Tibial artery (tissue), 4 donors: ENCODE data around the gene SCGB3A2.

Source experiments
- DNase-seq, 2 donors: peaks; one replicate each; pipeline ENCODE4 v3.0.0-alpha.2; 2019
- H3K27ac ChIP-seq, 2 donors: fragments of 200-600 bp; sonication (generic) in 1 of 2; 1 replicate in 1 of 2; 2 replicates in 1 of 2; pipeline ENCODE4 v1.5.1; 2018 to 2019; ENCODE audit warnings: mild to moderate bottlenecking in 1 of 2
- H3K27me3 ChIP-seq, 2 donors: fragments of 200-600 bp; sonication (generic) in 1 of 2; one replicate each; pipeline versions ENCODE4 v1.5.1 to v1.6.0; 2016 to 2019
- H3K36me3 ChIP-seq, 3 donors: fragments of 200-600 bp; sonication (generic) in 2 of 3; one replicate each; pipeline ENCODE4 v1.5.1; 2016 to 2019; ENCODE audit warnings: mild to moderate bottlenecking in 2 of 3
- H3K4me1 ChIP-seq, 4 donors: fragments of 200-600 bp; sonication (generic) in 2 of 4; 1 replicate in 3 of 4; 2 replicates in 1 of 4; pipeline ENCODE4 v1.5.1; 2016 to 2019
- H3K4me3 ChIP-seq, 2 donors: fragments of 200-600 bp; sonication (generic) in 1 of 2; 1 replicate in 1 of 2; 2 replicates in 1 of 2; pipeline ENCODE4 v1.5.1; 2018 to 2019; ENCODE audit warnings: mild to moderate bottlenecking in 2 of 2
- H3K9me3 ChIP-seq, 3 donors: fragments of 200-600 bp; sonication (generic) in 1 of 3; one replicate each; pipeline ENCODE4 v1.5.1; 2016 to 2019
- CTCF ChIP-seq, 2 experiments: fragments of 200-600 bp in 1 of 2; fragments of 450-650 bp in 1 of 2; IDR thresholded peaks; one replicate each; pipeline ENCODE4 v1.5.1; 2017 to 2019; ENCODE audit warnings: antibody characterized with exemption in 2 of 2, mild to moderate bottlenecking in 1 of 2, moderate library complexity in 1 of 2
- intact Hi-C: fragments of 100-400 bp; cut with DNase I; formaldehyde crosslinking; loops from one replicate; pipeline ENCODE4 v1.15.0; 2023; ENCODE audit warnings: low total_unique reads

The SCGB3A2 gene

GRCh38 chr5:147856801-147857200 is 21.7 kb upstream of the SCGB3A2 start:
- H3K4me3 ChIP-seq: no peak overlapping the region
- intact Hi-C loops: no loop called here
- H3K9me3 ChIP-seq: no peaks in the 10 kb centered on the region
- no peaks in the 10 kb centered on the region for H3K27me3 ChIP-seq
- no peak overlapping the region for H3K27ac ChIP-seq
- no peak for DNase-seq
- H3K36me3 ChIP-seq: no peaks in the 10 kb centered on the region
- no peak for TF ChIP-seq CTCF (IDR thresholded peaks at IDR 0.05)
- no peaks in the 10 kb centered on the region for H3K4me1 ChIP-seq

DNA sequence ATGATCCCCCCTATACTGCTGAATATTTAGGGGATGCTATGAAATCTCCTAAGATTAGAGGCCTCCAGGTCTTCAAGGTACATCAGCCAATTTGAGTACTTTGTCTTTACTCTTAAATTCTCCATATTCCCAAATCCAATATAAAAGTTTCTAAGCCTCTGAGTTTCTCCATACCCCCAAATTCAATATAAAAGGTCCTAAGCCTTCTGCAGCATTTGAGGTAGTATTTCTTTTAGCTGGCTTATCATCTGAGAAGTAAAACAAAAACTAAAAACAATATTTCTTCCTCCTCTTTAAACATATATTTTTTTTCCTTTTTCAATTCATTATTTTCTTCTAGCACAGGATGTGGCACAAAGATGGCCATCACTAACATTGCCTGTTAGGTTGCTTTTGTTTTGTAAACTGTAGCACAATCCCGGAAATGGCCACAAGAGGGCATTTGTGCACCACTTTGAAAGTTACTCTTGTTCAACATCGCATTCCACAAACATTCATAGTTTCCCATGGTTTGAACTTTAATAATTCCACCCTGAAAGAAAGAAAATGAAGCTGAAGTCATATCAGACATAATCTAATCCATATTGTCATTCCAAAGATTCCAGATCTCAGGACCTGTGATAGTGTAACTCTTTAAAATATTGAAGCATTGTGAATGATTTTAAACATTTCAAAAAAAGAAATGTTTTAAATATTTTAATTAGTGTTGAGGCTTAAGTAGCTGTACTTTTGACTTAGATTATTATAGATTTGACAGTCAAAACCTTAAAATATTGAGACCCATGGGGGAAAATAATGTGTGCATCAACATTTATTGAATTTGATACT is 21.0 kb upstream of the SCGB3A2 start:
- H3K9me3 ChIP-seq: no peaks in the 10 kb centered on the region
- peak; percentile 69 to 73 for DNase-seq
- no peaks in the 10 kb centered on the region for H3K4me1 ChIP-seq
- peak; percentile 75 for TF ChIP-seq CTCF (IDR thresholded peaks at IDR 0.05)
- H3K27ac ChIP-seq: no peak overlapping the region
- H3K36me3 ChIP-seq: no peaks in the 10 kb centered on the region
- intact Hi-C loops: no loop called here
- no peaks in the 10 kb centered on the region for H3K27me3 ChIP-seq
- H3K4me3 ChIP-seq: no peak overlapping the region

DNA sequence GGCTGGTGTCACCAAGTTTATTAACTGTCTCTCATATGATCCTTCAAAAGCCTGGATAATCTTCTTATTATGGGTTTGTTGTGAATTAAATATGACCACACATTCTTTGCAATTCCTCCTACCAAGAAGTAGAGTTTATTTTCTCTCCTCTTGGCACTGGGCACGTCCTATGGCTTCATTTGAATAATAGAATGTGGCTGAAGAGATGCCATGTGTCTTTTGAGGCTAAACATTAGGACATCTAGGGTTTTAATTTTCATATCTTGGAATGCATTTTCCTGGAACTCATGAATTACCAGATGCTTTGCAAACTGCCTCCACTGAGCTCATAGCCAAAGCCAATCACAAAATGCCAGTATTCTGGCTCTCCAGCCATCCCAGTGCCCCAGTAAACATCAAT is 19.9 kb upstream of the SCGB3A2 start:
- Histone ChIP-seq H3K9me3 (no peaks in the 10 kb centered on the region), H3K36me3 (no peaks in the 10 kb centered on the region), H3K27ac (no peak overlapping the region), H3K27me3 (no peaks in the 10 kb centered on the region), H3K4me1 (no peaks in the 10 kb centered on the region), H3K4me3 (no peak overlapping the region)
- DNase-seq: no peak
- intact Hi-C loops: no loop called here
- TF ChIP-seq CTCF (IDR thresholded peaks at IDR 0.05): no peak

- Histone ChIP-seq H3K4me1 (no peaks in the 10 kb centered on the region), H3K9me3 (no peaks in the 10 kb centered on the region), H3K27ac (no peak overlapping the region), H3K27me3 (no peaks in the 10 kb centered on the region), H3K4me3 (no peak overlapping the region), H3K36me3 (no peaks in the 10 kb centered on the region)
- DNase-seq: no peak
- intact Hi-C loops: no loop called here
- no peak for TF ChIP-seq CTCF (IDR thresholded peaks at IDR 0.05)
These were observed 18.4 kb upstream of the SCGB3A2 start for GRCh38 chr5:147859962-147860640.

DNA sequence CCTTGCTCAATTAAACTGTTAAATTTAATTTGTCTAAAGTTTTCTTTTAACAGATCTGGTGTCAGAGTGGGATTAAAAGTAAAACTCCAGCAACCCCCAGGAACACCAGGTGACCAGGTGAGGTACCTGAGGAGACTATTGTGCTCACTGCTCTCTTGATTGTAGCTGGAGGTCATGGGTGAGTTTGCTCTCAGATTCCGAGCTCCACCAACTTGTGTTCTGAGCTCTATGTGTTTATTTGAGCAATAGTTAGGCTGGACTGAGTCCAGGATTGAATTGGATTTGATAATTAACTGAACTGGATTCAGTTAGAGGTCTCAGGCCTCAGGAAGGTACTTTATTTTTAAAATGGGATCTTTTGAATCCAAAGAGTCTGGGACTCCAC is 17.9 kb upstream of the SCGB3A2 start:
- intact Hi-C loops: no loop called here
- DNase-seq: no peak
- H3K4me1 ChIP-seq: no peaks in the 10 kb centered on the region
- no peaks in the 10 kb centered on the region for H3K36me3 ChIP-seq
- TF ChIP-seq CTCF (IDR thresholded peaks at IDR 0.05): no peak
- no peaks in the 10 kb centered on the region for H3K9me3 ChIP-seq
- no peaks in the 10 kb centered on the region for H3K27me3 ChIP-seq
- H3K4me3 ChIP-seq: no peak overlapping the region
- H3K27ac ChIP-seq: no peak overlapping the region
